Measurements from ENCODE around the gene SCARF2. TPM values are rescaled to one million over a fixed set of nuclear protein-coding genes. Genes with fewer than 3 reads are reported as not detected.

SCARF2 gene
- total and polyA plus RNA-seq, 2 donors (not counting 1 experiment from before 2014, with no cell fraction given): 0.86 to 1.3 TPM

DNA sequence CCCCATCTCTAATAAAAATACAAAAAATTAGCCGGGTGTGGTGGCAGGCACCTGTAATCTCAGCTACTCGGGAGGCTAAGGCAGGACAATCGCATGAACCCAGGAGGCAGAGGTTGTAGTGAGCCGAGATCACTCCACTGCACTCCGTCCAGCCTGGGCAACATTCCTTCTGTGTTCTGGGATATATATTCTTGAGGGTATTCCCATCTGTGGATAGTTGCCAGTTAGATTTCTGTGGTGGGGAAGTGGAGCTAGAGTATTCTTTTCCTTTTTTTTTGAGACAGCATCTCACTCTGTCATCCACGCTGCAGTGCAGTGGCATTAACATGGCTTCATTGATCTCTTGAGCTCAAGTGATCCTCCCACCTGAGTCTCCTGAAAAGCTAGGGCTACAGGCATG, 52.8 kb downstream of the SCARF2 start:
- H3K27me3 Mint-ChIP-seq: peaks cover 32% of the 10 kb centered on the region
- ATAC-seq (ENCODE audit: low read depth): no peak
- Histone ChIP-seq H3K27ac (ENCODE audit: low read length in 2 of 2) (no peak overlapping the region), H3K27me3 (replicated peaks in 1 of 4; ENCODE audit: control extremely low read depth in 1 of 4, control insufficient read depth in 3 of 4, insufficient read depth in 4 of 4, low read length in 3 of 4) (peaks cover 0 to 4% (median 3%) of the 10 kb centered on the region in 4 experiments), H3K79me2 (ENCODE audit: control insufficient read depth, insufficient read depth, low read length) (no peaks in the 10 kb centered on the region), H3K4me1 (ENCODE audit: control insufficient read depth in 2 of 2, insufficient read depth in 2 of 2, low read length in 2 of 2) (no peaks in the 10 kb centered on the region), H4K20me1 (ENCODE audit: control insufficient read depth, insufficient read depth, low read length, poor library complexity, severe bottlenecking) (no peaks in the 10 kb centered on the region), H3K4me2 (replicated peaks; ENCODE audit: low read depth, low read length, poor library complexity, severe bottlenecking) (no peak overlapping the region), H3K9me3 (ENCODE audit: control extremely low read depth in 1 of 3, control insufficient read depth in 2 of 3, insufficient read depth in 1 of 3, low read length in 2 of 3) (peaks cover 0 to 6% (median 0%) of the 10 kb centered on the region in 3 donors), H3K4me3 (ENCODE audit: control extremely low read depth in 1 of 5, extremely low read depth in 1 of 5, insufficient read depth in 1 of 5, low read depth in 2 of 5, low read length in 4 of 5) (no peak overlapping the region), H3K9ac (ENCODE audit: low read length) (no peak overlapping the region), H3K36me3 (replicated peaks in 1 of 2; ENCODE audit: control extremely low read depth in 1 of 2, control insufficient read depth in 1 of 2, extremely low read depth in 1 of 2, insufficient read depth in 2 of 2, low read length in 1 of 2) (no peaks in the 10 kb centered on the region), H2AFZ (ENCODE audit: insufficient read depth, low read depth, low read length, poor library complexity, severe bottlenecking) (no peak overlapping the region)
- ChIA-PET CTCF (interaction anchor here (0.6 kb wide), 1 partner anchor 56 kb away, joined by 3 read pairs; no protein-coding TSS in a partner anchor), POLR2A (no interaction called here)
- no peak overlapping the region for H3K27ac Mint-ChIP-seq
- 100% methylated on average over 6 of the region's 6 CpGs for WGBS (ENCODE audit: insufficient coverage)
- intact Hi-C loops (cut with micrococcal nuclease): no loop called here
- no peak for DNase-seq
- no peaks in the 10 kb centered on the region for H3K4me1 Mint-ChIP-seq
- no peak overlapping the region for H3K4me3 Mint-ChIP-seq
- TF ChIP-seq EZH2 (IDR thresholded peaks at IDR 0.05; ENCODE audit: borderline replicate concordance, insufficient read depth, low read depth, low read length, poor library complexity, severe bottlenecking): no peak
- TF ChIP-seq, protein P1, sequence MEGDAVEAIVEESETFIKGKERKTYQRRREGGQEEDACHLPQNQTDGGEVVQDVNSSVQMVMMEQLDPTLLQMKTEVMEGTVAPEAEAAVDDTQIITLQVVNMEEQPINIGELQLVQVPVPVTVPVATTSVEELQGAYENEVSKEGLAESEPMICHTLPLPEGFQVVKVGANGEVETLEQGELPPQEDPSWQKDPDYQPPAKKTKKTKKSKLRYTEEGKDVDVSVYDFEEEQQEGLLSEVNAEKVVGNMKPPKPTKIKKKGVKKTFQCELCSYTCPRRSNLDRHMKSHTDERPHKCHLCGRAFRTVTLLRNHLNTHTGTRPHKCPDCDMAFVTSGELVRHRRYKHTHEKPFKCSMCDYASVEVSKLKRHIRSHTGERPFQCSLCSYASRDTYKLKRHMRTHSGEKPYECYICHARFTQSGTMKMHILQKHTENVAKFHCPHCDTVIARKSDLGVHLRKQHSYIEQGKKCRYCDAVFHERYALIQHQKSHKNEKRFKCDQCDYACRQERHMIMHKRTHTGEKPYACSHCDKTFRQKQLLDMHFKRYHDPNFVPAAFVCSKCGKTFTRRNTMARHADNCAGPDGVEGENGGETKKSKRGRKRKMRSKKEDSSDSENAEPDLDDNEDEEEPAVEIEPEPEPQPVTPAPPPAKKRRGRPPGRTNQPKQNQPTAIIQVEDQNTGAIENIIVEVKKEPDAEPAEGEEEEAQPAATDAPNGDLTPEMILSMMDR (IDR thresholded peaks at IDR 0.05): no peak
- H3K9me3 Mint-ChIP-seq (ENCODE audit: insufficient read depth): no peaks in the 10 kb centered on the region

DNA sequence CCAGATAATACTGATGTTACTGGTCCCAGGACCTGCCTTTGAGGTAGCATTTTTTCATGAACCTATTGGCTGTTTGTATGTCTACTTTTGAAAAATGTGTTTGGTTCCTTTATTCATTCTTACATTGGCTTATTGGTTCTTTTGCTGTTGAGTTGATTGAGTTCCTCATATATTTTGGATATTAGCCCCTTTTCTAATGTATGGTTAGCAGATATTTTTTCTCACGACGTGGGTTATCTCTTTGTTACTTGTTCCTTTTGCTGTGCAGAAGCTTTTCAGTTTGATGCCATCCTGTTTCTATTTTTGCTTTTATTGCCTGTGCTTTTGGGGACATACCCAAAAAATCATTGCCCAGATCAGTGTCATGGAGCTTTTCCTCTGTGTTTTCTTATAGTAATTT, 53.5 kb downstream of the SCARF2 start:
- H3K27ac Mint-ChIP-seq: no peak overlapping the region
- no peak overlapping the region for H3K4me2 ChIP-seq (replicated peaks; ENCODE audit: low read depth, low read length, poor library complexity, severe bottlenecking)
- no peak overlapping the region for H3K4me3 Mint-ChIP-seq
- ATAC-seq (ENCODE audit: low read depth): no peak
- peaks cover 32% of the 10 kb centered on the region for H3K27me3 Mint-ChIP-seq
- DNase-seq: no peak
- H3K4me1 ChIP-seq (ENCODE audit: control insufficient read depth in 2 of 2, insufficient read depth in 2 of 2, low read length in 2 of 2): no peaks in the 10 kb centered on the region
- no peak overlapping the region for H3K4me3 ChIP-seq (ENCODE audit: control extremely low read depth in 1 of 5, extremely low read depth in 1 of 5, insufficient read depth in 1 of 5, low read depth in 2 of 5, low read length in 4 of 5)
- H3K9me3 ChIP-seq (ENCODE audit: control extremely low read depth in 1 of 3, control insufficient read depth in 2 of 3, insufficient read depth in 1 of 3, low read length in 2 of 3): peaks cover 0 to 3% (median 0%) of the 10 kb centered on the region in 3 donors
- H4K20me1 ChIP-seq (ENCODE audit: control insufficient read depth, insufficient read depth, low read length, poor library complexity, severe bottlenecking): no peaks in the 10 kb centered on the region
- 92% methylated on average over 2 of the region's 2 CpGs for WGBS (ENCODE audit: insufficient coverage)
- H2AFZ ChIP-seq (ENCODE audit: insufficient read depth, low read depth, low read length, poor library complexity, severe bottlenecking): no peak overlapping the region
- TF ChIP-seq EZH2 (IDR thresholded peaks at IDR 0.05; ENCODE audit: borderline replicate concordance, insufficient read depth, low read depth, low read length, poor library complexity, severe bottlenecking): no peak
- TF ChIP-seq, protein P1 (IDR thresholded peaks at IDR 0.05): no peak
- intact Hi-C loops (cut with micrococcal nuclease): no loop called here
- H3K9ac ChIP-seq (ENCODE audit: low read length): no peak overlapping the region
- POLR2A ChIA-PET: no interaction called here
- no peaks in the 10 kb centered on the region for H3K36me3 ChIP-seq (replicated peaks in 1 of 2; ENCODE audit: control extremely low read depth in 1 of 2, control insufficient read depth in 1 of 2, extremely low read depth in 1 of 2, insufficient read depth in 2 of 2, low read length in 1 of 2)
- H3K79me2 ChIP-seq (ENCODE audit: control insufficient read depth, insufficient read depth, low read length): no peaks in the 10 kb centered on the region
- no peaks in the 10 kb centered on the region for H3K9me3 Mint-ChIP-seq (ENCODE audit: insufficient read depth)
- CTCF ChIA-PET: interaction anchor here (0.9 kb wide), 1 partner anchor 18 kb away, joined by 3 read pairs; no protein-coding TSS in a partner anchor
- H3K4me1 Mint-ChIP-seq: no peaks in the 10 kb centered on the region
- H3K27me3 ChIP-seq (replicated peaks in 1 of 4; ENCODE audit: control extremely low read depth in 1 of 4, control insufficient read depth in 3 of 4, insufficient read depth in 4 of 4, low read length in 3 of 4): peaks cover 0 to 4% (median 3%) of the 10 kb centered on the region in 4 experiments
- H3K27ac ChIP-seq (ENCODE audit: low read length in 2 of 2): no peak overlapping the region

All from B cell (primary cell).